Activated CD8-positive, alpha-beta memory T cell treated with anti-CD3 and anti-CD28 coated beads, Interleukin-2, amount 10 ng/mL, durations not matched to agents 7 days and 5 days (primary cell): ENCODE data around the gene MAPK1. TPM values are rescaled to one million over a fixed set of nuclear protein-coding genes. Genes with fewer than 3 reads are reported as not detected.
"Not testable (repeated sequence)": the region's sequence is repeated elsewhere in the genome, so short reads cannot be mapped to it uniquely, and the experiment has no call there.

ENCODE experiments used
- ATAC-seq: fragments of 150-1000 bp; cut with Tn5 transposase; one replicate; pipeline ENCODE4 v1.10.0; 2021; ENCODE audit warnings: moderate library complexity
- CTCF ChIA-PET: fragments of 350-600 bp; sonication (Branson Sonifier 250); formaldehyde crosslinking; loops from one replicate; lab custom pipeline; 2021; ENCODE audit warnings: antibody characterized with exemption; lab: Charles Lee
- DNase-seq: peaks from one replicate; pipeline ENCODE4 v3.0.0-alpha.2; 2020
- H3K27ac Mint-ChIP-seq: one replicate; pipeline ENCODE4 v1.8.0; 2021; ENCODE audit warnings: mild to moderate bottlenecking, mixed read lengths
- H3K27me3 Mint-ChIP-seq: one replicate; pipeline ENCODE4 v1.8.0; 2021; ENCODE audit warnings: mixed read lengths
- H3K36me3 Mint-ChIP-seq: one replicate; pipeline ENCODE4 v1.8.0; 2021; ENCODE audit warnings: mild to moderate bottlenecking, mixed read lengths
- H3K4me1 Mint-ChIP-seq: one replicate; pipeline ENCODE4 v1.8.0; 2021; ENCODE audit warnings: mixed read lengths
- H3K4me3 Mint-ChIP-seq: one replicate; pipeline ENCODE4 v1.8.0; 2021; ENCODE audit warnings: mild to moderate bottlenecking, moderate library complexity, mixed read lengths
- H3K9me3 Mint-ChIP-seq: one replicate; pipeline ENCODE4 v1.8.0; 2022; ENCODE audit warnings: low read depth, mixed read lengths
- total RNA-seq, 2 experiments: library from RNA; stranded (reverse); gene quantifications; one replicate each; pipeline ENCODE4 v1.2.3, GENCODE V29; 2021

MAPK1 gene
- total RNA-seq, 2 experiments from 2014 or later = 110 to 112 TPM

DNA sequence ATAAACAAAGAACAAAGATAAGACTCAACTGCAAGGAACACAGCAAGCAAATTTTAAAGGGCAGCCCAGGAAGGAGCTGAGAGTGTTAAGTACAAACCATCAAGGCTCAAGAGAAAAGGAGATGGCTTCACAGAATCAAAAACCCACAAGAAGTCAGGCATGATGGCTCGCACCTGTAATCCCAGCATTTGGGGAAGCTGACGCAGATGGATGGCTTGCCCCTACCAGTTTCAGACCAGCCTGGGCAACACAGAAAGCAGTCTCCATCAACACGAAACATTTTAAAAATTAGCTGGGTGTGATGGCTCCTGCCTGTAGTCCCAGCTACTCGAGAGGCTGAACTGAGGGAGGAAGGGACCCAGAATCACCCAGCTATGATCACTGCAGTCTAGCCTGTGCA lies 32.6 kb downstream of the MAPK1 start:
- DNase-seq (no peak), ATAC-seq (no peak)
- Mint-ChIP-seq H3K4me3 (no peak overlapping the region), H3K27ac (no peak overlapping the region), H3K9me3 (no peaks in the 10 kb centered on the region), H3K27me3 (no peaks in the 10 kb centered on the region), H3K4me1 (peaks cover 33% of the 10 kb centered on the region), H3K36me3 (peaks cover 6% of the 10 kb centered on the region)
- CTCF ChIA-PET = no interaction called here

- no peaks in the 10 kb centered on the region for H3K9me3 Mint-ChIP-seq
- H3K27me3 Mint-ChIP-seq = no peaks in the 10 kb centered on the region
- no peak overlapping the region for H3K27ac Mint-ChIP-seq
- DNase-seq (no peak), ATAC-seq (no peak)
- H3K36me3 Mint-ChIP-seq = peaks cover 5% of the 10 kb centered on the region
- CTCF ChIA-PET = interaction anchor here (0.9 to 1.0 kb wide), 2 partner anchors 8 to 105 kb away, joined by 3 read pairs; no protein-coding TSS in a partner anchor
- no peak overlapping the region for H3K4me3 Mint-ChIP-seq
- H3K4me1 Mint-ChIP-seq = peaks cover 32% of the 10 kb centered on the region
Observed at GRCh38 chr22:21832291-21833290, 34.9 kb downstream of the MAPK1 start.

GRCh38 chr22:21829523-21829922 lies 37.9 kb downstream of the MAPK1 start:
- no peaks in the 10 kb centered on the region for H3K9me3 Mint-ChIP-seq
- no peak overlapping the region for H3K27ac Mint-ChIP-seq
- no peak for DNase-seq
- H3K4me1 Mint-ChIP-seq = peaks cover 31% of the 10 kb centered on the region
- CTCF ChIA-PET = interaction anchor here (0.8 kb wide), 1 partner anchor 764 kb away, joined by 3 read pairs; no protein-coding TSS in a partner anchor
- H3K36me3 Mint-ChIP-seq = peaks cover 5% of the 10 kb centered on the region
- H3K27me3 Mint-ChIP-seq = no peaks in the 10 kb centered on the region
- no peak for ATAC-seq
- no peak overlapping the region for H3K4me3 Mint-ChIP-seq

GRCh38 chr22:21828268-21828638 lies 39.2 kb downstream of the MAPK1 start:
- CTCF ChIA-PET = no interaction called here
- no peak for ATAC-seq
- Mint-ChIP-seq H3K27me3 (no peaks in the 10 kb centered on the region), H3K9me3 (no peaks in the 10 kb centered on the region), H3K4me1 (peaks cover 39% of the 10 kb centered on the region), H3K4me3 (no peak overlapping the region), H3K36me3 (peaks cover 5% of the 10 kb centered on the region), H3K27ac (no peak overlapping the region)
- no peak for DNase-seq

DNA sequence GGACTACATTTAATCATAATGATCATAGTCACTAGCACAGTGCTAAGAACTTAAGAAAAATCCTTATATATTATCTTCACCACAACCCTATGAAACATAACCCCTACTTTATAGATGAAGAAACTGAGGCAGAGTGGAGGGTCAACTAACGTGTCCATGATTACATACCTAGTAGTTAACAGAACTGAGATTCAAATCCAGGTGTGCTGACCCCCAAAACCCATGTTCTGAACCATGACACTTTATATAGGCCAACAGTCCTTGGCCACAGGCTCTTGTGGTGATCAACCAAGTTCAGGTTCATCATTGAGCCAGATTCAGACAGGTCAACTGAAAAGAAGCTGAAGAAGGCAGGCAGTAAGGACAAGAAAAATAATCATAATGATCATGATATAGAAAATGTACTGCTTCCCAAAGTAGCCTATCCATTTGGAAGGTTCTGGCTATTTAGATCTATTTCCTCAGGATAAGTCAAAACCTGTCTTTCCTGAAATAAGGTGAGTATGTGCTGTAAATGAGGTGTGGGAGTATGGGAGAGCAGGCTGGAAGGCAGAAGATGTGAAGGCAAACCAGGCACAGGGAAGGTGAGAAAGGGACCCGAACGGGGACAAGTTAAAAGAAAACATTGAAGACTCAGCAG lies 39.7 kb downstream of the MAPK1 start:
- peaks cover 2% of the 10 kb centered on the region for H3K36me3 Mint-ChIP-seq
- DNase-seq (no peak), ATAC-seq (no peak)
- H3K9me3 Mint-ChIP-seq = no peaks in the 10 kb centered on the region
- no peaks in the 10 kb centered on the region for H3K27me3 Mint-ChIP-seq
- H3K4me1 Mint-ChIP-seq = peaks cover 34% of the 10 kb centered on the region
- CTCF ChIA-PET = no interaction called here
- H3K4me3 Mint-ChIP-seq = no peak overlapping the region
- no peak overlapping the region for H3K27ac Mint-ChIP-seq

GRCh38 chr22:21826204-21826603 lies 41.2 kb downstream of the MAPK1 start:
- CTCF ChIA-PET = no interaction called here
- no peak for ATAC-seq
- Mint-ChIP-seq H3K36me3 (no peaks in the 10 kb centered on the region), H3K4me1 (peaks cover 27% of the 10 kb centered on the region), H3K4me3 (no peak overlapping the region), H3K9me3 (no peaks in the 10 kb centered on the region), H3K27ac (no peak overlapping the region), H3K27me3 (no peaks in the 10 kb centered on the region)
- DNase-seq = no peak

- peaks cover 30% of the 10 kb centered on the region for H3K4me1 Mint-ChIP-seq
- H3K27ac Mint-ChIP-seq, H3K27me3 Mint-ChIP-seq, H3K9me3 Mint-ChIP-seq, H3K36me3 Mint-ChIP-seq, ATAC-seq, DNase-seq, H3K4me3 Mint-ChIP-seq: not testable (repeated sequence)
- CTCF ChIA-PET = interaction anchor here (0.7 kb wide), 1 partner anchor 58 kb away, joined by 3 read pairs; no protein-coding TSS in a partner anchor
Observed at GRCh38 chr22:21824962-21825361, 42.5 kb downstream of the MAPK1 start.

GRCh38 chr22:21824445-21824912 lies 43.0 kb downstream of the MAPK1 start:
- no peak overlapping the region for H3K27ac Mint-ChIP-seq
- H3K36me3 Mint-ChIP-seq = no peaks in the 10 kb centered on the region
- H3K9me3 Mint-ChIP-seq = no peaks in the 10 kb centered on the region
- CTCF ChIA-PET = interaction anchor here (0.7 to 0.8 kb wide), 2 partner anchors 12 to 57 kb away, joined by 3 read pairs; no protein-coding TSS in a partner anchor
- no peaks in the 10 kb centered on the region for H3K27me3 Mint-ChIP-seq
- no peak overlapping the region for H3K4me3 Mint-ChIP-seq
- H3K4me1 Mint-ChIP-seq = peaks cover 28% of the 10 kb centered on the region
- ATAC-seq = peak; percentile 9
- no peak for DNase-seq

DNA sequence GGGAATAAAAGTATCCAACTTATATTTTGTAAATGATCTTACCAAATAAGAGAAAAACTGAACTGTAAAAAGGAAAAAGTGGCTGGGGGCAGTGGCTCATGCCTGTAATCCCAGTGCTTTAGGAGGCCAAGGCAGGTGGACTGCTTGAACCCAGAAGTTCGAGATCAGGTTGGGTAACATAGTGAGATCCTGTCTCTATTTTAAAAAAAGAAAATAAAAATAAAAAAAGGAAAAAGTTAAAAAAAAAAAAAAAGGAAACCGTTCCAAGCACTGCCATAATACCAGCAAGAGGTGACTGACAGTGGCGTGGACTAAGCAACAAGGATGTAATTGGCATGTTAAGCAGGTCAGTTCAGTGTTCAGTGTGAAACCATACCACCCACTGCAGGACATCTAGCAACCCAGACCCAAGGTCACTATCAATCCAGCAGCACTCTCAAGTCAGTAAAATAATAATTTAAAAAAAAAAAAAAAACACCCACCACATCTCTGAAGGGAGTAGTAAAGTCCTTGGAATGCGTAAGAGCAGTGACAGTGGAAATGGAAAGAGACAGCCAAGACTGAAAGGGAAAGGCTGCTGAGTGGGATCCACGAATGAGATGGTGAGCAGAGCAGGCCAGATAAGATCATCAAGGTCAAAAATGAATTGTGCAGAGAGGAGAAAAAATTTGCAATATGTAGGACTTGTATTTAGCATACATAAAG lies 43.6 kb downstream of the MAPK1 start:
- no peaks in the 10 kb centered on the region for H3K36me3 Mint-ChIP-seq
- no peak overlapping the region for H3K4me3 Mint-ChIP-seq
- no peaks in the 10 kb centered on the region for H3K27me3 Mint-ChIP-seq
- H3K9me3 Mint-ChIP-seq = no peaks in the 10 kb centered on the region
- ATAC-seq (no peak), DNase-seq (no peak)
- CTCF ChIA-PET = interaction anchor here (0.7 to 0.8 kb wide), 2 partner anchors 12 to 57 kb away, joined by 3 read pairs; no protein-coding TSS in a partner anchor
- no peak overlapping the region for H3K27ac Mint-ChIP-seq
- H3K4me1 Mint-ChIP-seq = peaks cover 29% of the 10 kb centered on the region

- Mint-ChIP-seq H3K27ac (no peak overlapping the region), H3K4me1 (peaks cover 44% of the 10 kb centered on the region), H3K4me3 (no peak overlapping the region), H3K36me3 (peaks cover 6% of the 10 kb centered on the region), H3K9me3 (no peaks in the 10 kb centered on the region), H3K27me3 (no peaks in the 10 kb centered on the region)
- DNase-seq = no peak
- CTCF ChIA-PET = interaction anchor here (1.2 to 2.0 kb wide), 2 partner anchors 49 to 118 kb away, joined by 3 to 5 read pairs; no protein-coding TSS in a partner anchor
- no peak for ATAC-seq
Observed at GRCh38 chr22:21819183-21819770, 48.2 kb downstream of the MAPK1 start.

DNA sequence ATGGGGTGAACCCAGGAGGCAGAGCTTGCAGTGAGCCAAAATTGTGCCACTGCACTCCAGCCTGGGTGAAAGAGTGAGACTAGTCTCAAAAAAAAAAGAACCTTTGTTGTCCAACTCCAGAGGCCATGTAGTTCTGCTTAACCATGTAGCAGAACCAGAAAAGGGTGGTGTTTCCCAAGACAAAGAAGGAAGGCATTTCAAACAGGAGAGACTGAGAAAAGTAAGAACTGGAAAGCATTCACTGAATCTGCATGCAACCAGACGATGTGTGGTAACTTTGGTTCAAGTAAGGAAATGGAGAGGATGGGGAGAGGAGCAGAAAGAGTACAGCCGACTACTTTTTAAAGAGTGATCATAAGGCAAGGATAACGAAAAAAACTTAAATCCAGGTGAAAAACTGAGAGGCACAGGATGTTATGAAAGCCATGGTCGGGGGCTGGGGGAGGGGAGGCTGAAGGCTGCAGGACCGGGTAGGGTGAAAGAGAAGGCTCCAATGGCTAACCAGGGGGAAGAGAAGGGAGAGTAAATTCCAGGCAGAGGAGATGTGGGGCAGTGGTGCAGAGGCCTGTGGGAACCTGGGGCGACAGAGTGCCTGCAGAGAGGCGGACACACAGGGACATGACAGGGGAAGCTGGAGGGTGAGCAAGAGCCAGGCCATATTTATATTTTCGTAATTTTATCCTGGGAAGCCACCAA lies 48.8 kb downstream of the MAPK1 start:
- CTCF ChIA-PET = interaction anchor here (1.2 to 2.0 kb wide), 2 partner anchors 50 to 119 kb away, joined by 3 to 5 read pairs; no protein-coding TSS in a partner anchor
- H3K4me3 Mint-ChIP-seq = no peak overlapping the region
- DNase-seq (no peak), ATAC-seq (no peak)
- H3K9me3 Mint-ChIP-seq = no peaks in the 10 kb centered on the region
- H3K27ac Mint-ChIP-seq = peak overlapping the region; percentile 1
- no peaks in the 10 kb centered on the region for H3K27me3 Mint-ChIP-seq
- peaks cover 8% of the 10 kb centered on the region for H3K36me3 Mint-ChIP-seq
- peaks cover 42% of the 10 kb centered on the region for H3K4me1 Mint-ChIP-seq

- DNase-seq, CTCF ChIA-PET, H3K27me3 Mint-ChIP-seq, ATAC-seq, H3K9me3 Mint-ChIP-seq: not testable (repeated sequence)
- Mint-ChIP-seq H3K4me1 (peaks cover 41% of the 10 kb centered on the region), H3K27ac (peak overlapping the region; percentile 84), H3K36me3 (peaks cover 12% of the 10 kb centered on the region), H3K4me3 (peak overlapping the region; percentile 54)
Observed at GRCh38 chr22:21817497-21817853, 50.0 kb downstream of the MAPK1 start.
